Activated naive CD4-positive, alpha-beta T cell (primary cell): ENCODE measurements around the gene MYO1B.

ENCODE experiments used
- DNase-seq, 4 experiments: peaks; one replicate each; lab custom pipeline; 2025; lab: John Stamatoyannopoulos, UW

Gene MYO1B

GRCh38 chr2:191462370-191462769, 217.2 kb downstream of the MYO1B start:
- no peak for DNase-seq

- DNase-seq: no peak
Observed at GRCh38 chr2:191463790-191464189, 218.6 kb downstream of the MYO1B start.

- DNase-seq: no peak
Observed at GRCh38 chr2:191465766-191466420, 220.7 kb downstream of the MYO1B start.

- no peak for DNase-seq
Observed at GRCh38 chr2:191467113-191467512, 221.9 kb downstream of the MYO1B start.

GRCh38 chr2:191470306-191470705, 225.1 kb downstream of the MYO1B start:
- DNase-seq: no peak

- no peak for DNase-seq
Observed at GRCh38 chr2:191474464-191474863, 229.3 kb downstream of the MYO1B start.
